GM19035 (cell line): Measurements from ENCODE around the gene MED15.
"Not testable (repeated sequence)": the region's sequence is repeated elsewhere in the genome, so short reads cannot be mapped to it uniquely, and the experiment has no call there.

Experiments used
- ATAC-seq: cut with Tn5 transposase; IDR thresholded peaks from one replicate; pipeline ENCODE4 v1.9.1; 2021; ENCODE audit not compliant: unreplicated experiment

The MED15 gene

GRCh38 chr22:20581503-20582170, 74.2 kb downstream of the MED15 start:
- no peak for ATAC-seq

DNA sequence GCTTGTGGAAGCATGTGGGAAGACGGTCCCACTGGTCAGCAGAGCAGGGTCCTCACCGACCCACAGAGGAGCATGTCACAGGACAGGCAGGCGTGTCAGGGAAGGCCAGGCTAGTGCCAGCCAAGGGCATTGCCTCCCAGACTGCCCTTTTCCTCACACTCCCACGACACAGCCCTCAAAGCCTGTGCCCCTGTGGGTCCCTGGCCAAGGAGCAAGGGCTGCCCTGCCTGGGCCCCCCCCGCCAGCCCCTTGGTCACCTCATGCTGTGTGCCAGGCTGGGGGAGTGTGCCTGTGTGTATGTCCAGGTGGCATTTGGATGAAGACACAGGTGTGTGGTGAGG, 74.7 kb downstream of the MED15 start:
- ATAC-seq, result no peak

- no peak for ATAC-seq
Observed at GRCh38 chr22:20582520-20583361, 75.3 kb downstream of the MED15 start.

DNA sequence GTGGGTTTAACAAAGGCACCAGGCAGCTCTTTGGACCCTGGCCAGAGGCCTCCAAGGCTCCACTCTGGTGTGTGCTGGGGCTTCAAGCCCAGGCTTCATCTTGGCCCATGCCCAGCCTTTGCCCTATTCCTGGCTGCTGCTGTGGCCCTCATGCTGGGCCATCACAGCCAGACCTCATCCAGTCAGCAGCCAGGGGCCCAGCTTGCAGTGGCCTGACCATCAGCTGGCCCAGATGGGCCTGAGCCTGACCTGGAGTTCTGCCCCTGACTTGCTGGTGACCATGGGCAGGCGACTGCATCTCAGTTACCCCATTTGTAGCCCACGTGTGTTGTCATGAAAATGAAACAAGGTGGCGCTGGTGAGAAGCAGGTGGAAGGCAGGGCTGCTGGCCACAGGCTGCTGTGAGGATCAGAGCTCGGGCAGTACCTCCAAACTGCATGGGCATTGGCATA, 76.1 kb downstream of the MED15 start:
- no peak for ATAC-seq

GRCh38 chr22:20584029-20584871, 76.8 kb downstream of the MED15 start:
- ATAC-seq, result no peak

DNA sequence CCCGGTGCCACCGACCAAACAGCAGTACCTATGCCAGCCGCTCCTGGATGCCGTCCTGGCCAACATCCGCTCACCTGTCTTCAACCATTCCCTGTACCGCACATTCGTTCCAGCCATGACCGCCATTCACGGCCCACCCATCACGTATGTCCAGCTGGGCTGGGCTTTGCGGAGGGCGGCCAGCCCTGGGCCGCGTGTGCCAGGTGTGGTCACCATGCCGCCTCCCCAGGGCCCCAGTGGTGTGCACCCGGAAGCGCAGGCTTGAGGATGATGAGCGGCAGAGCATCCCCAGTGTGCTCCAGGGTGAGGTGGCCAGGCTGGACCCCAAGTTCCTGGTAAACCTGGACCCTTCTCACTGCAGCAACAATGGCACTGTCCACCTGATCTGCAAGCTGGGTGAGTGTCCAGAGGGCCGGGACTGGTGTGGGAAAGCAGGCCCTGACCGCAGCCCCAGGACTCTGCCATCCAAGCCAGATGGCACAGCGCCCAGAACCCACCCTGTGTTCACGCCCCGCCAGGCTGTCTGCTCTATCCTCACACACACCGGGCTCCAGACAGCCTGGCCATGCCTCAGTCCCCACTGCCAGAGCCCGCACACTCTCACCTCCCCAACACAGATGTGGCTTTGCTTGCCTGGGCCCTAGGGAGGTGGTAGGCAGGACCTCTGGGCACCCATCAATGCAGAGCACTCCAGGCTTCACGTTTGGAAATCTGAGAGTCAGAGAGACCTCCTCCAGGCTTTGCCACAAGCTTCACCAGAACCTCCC, 77.6 kb downstream of the MED15 start:
- no peak for ATAC-seq

- no peak for ATAC-seq
Observed at GRCh38 chr22:20585639-20586402, 78.4 kb downstream of the MED15 start.

DNA sequence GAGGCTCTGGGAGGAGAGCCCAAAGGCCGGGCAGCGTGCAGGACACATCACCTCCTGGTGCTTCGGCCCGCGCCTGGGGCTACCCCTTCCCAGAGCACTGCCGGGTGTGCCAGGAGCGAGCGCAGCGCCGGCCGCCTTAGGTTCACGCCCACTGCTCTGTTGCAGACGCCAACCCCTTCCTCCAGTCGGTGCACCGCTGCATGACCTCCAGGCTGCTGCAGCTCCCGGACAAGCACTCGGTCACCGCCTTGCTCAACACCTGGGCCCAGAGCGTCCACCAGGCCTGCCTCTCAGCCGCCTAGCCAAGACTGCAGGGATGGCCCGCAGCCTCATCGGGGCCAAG, 79.0 kb downstream of the MED15 start:
- no peak for ATAC-seq

DNA sequence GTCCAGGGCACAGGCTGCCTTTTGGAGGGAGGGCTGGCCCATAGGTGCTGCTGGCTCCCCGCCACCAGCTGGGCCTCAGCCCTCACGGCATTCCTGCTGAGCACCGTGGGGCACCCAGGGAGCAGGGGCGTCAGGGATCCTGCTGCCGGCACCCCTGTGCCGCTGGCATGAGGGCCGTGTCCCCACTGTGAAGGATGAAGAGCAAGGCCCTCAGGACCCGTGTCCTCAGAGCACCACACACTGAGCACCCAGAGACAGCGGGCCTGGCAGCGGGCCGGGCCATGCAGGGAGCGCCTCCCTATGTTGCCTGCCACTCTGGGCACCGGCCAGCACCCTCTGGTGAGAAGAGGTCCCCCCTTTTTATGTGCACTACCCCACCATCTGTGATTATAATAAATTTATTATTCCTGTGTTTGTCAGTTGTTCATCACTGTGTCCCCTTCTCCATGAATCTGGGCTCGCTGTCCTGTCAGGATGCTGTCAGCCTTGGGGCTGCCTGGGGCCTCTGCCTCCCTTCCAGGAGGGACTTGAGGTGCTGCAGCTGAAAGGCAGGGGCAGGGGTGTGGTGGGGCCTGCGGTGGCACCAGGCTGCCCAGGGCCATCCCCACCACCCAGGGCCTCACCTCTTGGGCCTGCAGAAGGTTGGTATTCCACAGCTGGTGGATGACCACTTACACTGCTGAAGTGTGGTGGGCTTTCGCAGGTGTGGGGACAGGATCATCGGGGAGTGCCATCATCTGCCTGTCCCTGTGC, 80.0 kb downstream of the MED15 start:
- no peak for ATAC-seq

- no peak for ATAC-seq
Observed at GRCh38 chr22:20588092-20588842, 80.9 kb downstream of the MED15 start.

DNA sequence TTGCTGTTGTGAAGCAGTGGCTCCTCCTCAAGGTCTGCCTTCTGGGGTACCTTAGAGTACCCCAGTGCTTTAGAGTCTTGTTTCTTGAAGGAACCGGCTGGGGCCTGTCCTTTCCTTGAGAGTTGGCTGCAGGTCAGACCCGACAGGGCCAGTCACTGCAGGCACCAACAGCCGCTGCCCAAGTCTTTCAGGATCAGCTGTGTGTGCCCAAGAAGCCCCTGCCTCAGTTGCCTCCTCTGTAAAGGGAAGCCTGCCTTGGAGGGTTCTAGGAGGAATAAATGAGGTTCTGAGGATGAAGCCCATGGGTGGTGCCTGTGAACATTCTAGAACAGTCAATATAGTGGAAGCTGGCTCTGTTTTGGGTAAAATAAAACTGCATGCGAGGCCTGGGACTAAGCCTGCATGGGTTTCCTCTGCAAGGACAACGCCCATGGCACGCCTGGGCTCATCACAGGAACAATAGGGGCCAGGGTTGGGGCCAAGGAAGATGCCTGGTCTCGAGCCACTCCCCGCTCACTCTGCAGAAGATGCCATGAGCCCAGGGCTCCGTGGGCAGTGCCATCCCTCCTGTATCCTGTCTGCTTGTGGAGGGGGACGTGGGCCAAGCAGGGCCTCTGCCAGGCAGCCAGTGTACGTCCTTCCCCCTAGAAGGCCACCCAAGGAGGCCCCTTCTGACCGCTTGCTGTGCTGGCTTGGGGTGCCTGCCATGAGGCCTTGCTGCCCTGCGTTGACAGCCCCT, 81.6 kb downstream of the MED15 start:
- no peak for ATAC-seq

DNA sequence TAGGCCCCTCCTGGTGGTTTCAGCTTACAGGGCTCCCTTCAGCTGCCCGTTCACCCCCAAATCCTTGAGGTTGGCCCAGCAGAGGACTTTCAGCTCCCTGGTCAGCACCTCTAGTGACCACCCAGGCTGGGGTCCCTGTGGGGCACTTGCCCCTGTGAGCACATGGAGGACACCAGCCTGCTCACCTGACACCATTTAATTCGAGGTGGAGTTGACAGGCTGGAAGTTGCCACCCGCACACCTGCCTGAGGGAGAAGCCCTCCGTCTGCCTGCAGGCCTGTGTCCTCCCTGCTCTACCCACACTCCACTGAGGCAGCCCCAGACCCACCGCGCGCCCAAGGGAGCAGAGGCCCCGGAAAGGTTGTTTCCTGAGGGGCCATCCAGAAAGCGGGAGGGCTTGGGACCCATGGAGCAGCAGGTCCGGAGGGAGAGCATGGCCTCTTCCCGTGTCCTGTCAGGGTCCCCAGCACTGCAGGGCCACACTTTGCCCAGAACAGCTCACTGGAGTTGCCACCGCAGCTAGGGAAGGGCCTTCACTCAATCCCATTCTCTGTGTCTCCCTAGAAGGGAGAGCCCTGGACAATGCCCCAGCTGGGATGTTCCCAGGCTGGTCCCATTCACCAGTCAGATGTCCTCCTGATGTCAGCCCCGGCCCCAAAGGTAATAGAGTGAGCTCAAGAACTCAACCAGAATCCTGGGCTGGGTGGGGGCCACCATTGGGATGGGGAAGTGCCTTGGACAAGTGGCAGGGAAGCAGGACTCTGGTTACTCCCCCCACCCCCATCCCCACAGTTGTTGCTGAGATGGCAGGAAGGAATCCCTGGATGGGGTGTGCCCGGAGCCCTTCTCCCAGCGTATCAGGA, 82.4 kb downstream of the MED15 start:
- no peak for ATAC-seq

- ATAC-seq, result no peak
Observed at GRCh38 chr22:20590477-20591294, 83.3 kb downstream of the MED15 start.

GRCh38 chr22:20591295-20591645, 83.9 kb downstream of the MED15 start:
- ATAC-seq, result no peak

DNA sequence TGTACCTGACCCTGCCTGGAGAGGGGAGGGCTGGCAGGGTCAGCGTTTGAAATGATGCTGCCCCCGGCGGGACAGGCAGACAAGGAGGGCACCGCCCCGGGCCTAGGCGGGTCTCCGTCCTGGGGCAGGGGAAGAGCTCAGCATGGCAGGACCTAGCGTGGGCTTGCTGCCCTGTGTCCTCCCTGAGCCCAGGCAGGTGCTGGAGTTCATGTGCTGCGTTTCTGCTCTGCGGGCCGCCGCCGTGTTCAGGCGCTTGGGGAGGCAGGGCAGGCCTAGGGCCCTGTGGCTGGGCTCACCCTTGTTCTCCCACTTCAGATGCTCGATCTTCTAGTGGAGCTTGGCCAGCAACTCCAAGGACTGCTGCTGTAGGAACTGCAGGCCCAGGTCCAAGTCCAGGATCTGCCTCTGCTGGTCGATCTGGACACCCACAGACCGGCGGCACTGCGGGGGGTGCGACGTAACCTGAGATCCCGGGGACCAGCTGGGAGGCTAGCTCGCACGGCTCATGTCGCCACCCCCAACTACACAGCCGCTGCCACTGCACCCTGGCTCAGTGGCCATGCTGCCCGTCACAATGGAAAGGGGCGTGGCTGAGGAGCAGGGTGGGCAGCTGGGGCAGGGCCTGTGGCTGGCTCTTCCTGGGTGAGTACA, 84.4 kb downstream of the MED15 start:
- no peak for ATAC-seq

DNA sequence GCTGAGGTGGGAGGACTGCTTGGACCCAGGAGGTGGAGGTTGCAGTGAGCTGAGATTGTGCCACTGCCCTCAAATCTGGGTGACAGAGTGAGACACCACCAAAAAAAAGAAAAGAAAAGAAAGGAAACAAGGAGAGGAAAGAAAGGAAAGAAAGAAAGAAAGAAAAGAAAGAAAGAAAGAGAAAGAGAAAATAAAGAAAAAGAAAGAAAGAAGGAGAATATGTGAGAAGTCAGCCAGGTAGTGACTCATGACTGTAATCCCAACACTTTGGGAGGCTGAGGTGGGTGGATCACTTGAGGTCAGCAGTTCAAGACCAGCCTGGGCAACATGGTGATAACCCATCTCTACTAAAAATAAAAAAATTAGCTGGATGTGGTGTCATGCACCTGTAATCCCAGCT, 86.6 kb downstream of the MED15 start:
- ATAC-seq, result not testable (repeated sequence)
